HEK293 (cell line): ENCODE measurements around the gene AGAP1.

Experiments used
- CTCF ChIA-PET: fragments of 350-600 bp; formaldehyde crosslinking; extraction: SDS; loops from one replicate; lab custom pipeline; 2021; ENCODE audit warnings: antibody characterized with exemption; lab: Yijun Ruan, JAX
- POLR2A ChIA-PET: fragments of 300-600 bp; formaldehyde crosslinking; extraction: SDS; loops from one replicate; lab custom pipeline; 2020; ENCODE audit warnings: antibody characterized with exemption, inconsistent platforms; lab: Yijun Ruan, JAX
- H3K27ac ChIP-seq: fragments of 200-500 bp; sonication (Bioruptor generic); 2 replicates; pipeline ENCODE4 v1.5.1; 2014; ENCODE audit warnings: low read depth, low read length, control low read depth, inconsistent platforms; ENCODE audit errors: extremely low read depth
- H3K36me3 ChIP-seq, 2 experiments: fragments of 200-500 bp in 1 of 2; sonication (Bioruptor generic) in 1 of 2; 1 replicate in 1 of 2; 2 replicates in 1 of 2; pipeline ENCODE4 v1.5.1; 2014 to 2017; ENCODE audit warnings: inconsistent platforms in 2 of 2, low read length in 2 of 2; ENCODE audit not compliant: control insufficient read depth in 2 of 2, insufficient read depth in 1 of 2
- H3K4me1 ChIP-seq: fragments of 200-500 bp; sonication (Bioruptor generic); 2 replicates; pipeline ENCODE4 v1.5.1; 2014; ENCODE audit warnings: mild to moderate bottlenecking, low read length, inconsistent platforms; ENCODE audit not compliant: control insufficient read depth, insufficient read depth
- H3K4me3 ChIP-seq: 2 replicates; pipeline ENCODE4 v1.5.1; 2011; ENCODE audit warnings: low read depth, mild to moderate bottlenecking, control low read depth, low read length, moderate library complexity
- H3K9me3 ChIP-seq: fragments of 200-500 bp; sonication (Bioruptor generic); 2 replicates; pipeline ENCODE4 v1.5.1; 2014; ENCODE audit warnings: low read depth, low read length, inconsistent platforms; ENCODE audit not compliant: control insufficient read depth, insufficient read depth
- EGR2 ChIP-seq: fragments of 450-650 bp; formaldehyde crosslinking; IDR thresholded peaks from 2 replicates; pipeline ENCODE4 v1.5.1; 2016; ENCODE audit warnings: low read depth, missing biosample characterization, missing genetic modification characterization
- HOXA7 ChIP-seq: sonication (generic); formaldehyde crosslinking; IDR thresholded peaks from 2 replicates; pipeline ENCODE4 v1.8.1; 2022; ENCODE audit warnings: missing genetic modification reagents, borderline replicate concordance
- MEIS1 ChIP-seq: sonication (generic); formaldehyde crosslinking; IDR thresholded peaks from 2 replicates; pipeline ENCODE4 v1.8.1; 2022; ENCODE audit warnings: missing genetic modification reagents, mild to moderate bottlenecking, borderline replicate concordance
- SP7 ChIP-seq: fragments of 450-650 bp; formaldehyde crosslinking; IDR thresholded peaks from 2 replicates; pipeline ENCODE4 v1.5.1; 2016; ENCODE audit warnings: missing biosample characterization, missing genetic modification characterization
- ZBTB7A ChIP-seq: fragments of 450-650 bp; formaldehyde crosslinking; IDR thresholded peaks from 2 replicates; pipeline ENCODE4 v1.5.1; 2016; ENCODE audit warnings: low read depth, missing biosample characterization, missing genetic modification characterization
- ZFP69B ChIP-seq: fragments of 450-650 bp; formaldehyde crosslinking; IDR thresholded peaks from 2 replicates; pipeline ENCODE4 v1.5.1; 2016; ENCODE audit warnings: missing biosample characterization, missing genetic modification characterization
- ZNF157 ChIP-seq: fragments of 450-650 bp; formaldehyde crosslinking; IDR thresholded peaks from 2 replicates; pipeline ENCODE4 v1.5.1; 2016; ENCODE audit warnings: missing biosample characterization, missing genetic modification characterization
- ZNF280C ChIP-seq: fragments of 450-650 bp; formaldehyde crosslinking; IDR thresholded peaks from 2 replicates; pipeline ENCODE4 v1.5.1; 2016; ENCODE audit warnings: missing biosample characterization, missing genetic modification characterization
- ZNF302 ChIP-seq: fragments of 450-650 bp; formaldehyde crosslinking; IDR thresholded peaks from 2 replicates; pipeline ENCODE4 v1.5.1; 2016; ENCODE audit warnings: missing biosample characterization, missing genetic modification characterization, low read depth
- ZNF335 ChIP-seq: fragments of 450-650 bp; formaldehyde crosslinking; conservative IDR thresholded peaks from 2 replicates; pipeline ENCODE4 v1.5.1; 2016; ENCODE audit warnings: missing biosample characterization, missing genetic modification characterization
- ZNF350 ChIP-seq: fragments of 450-650 bp; formaldehyde crosslinking; IDR thresholded peaks from 2 replicates; pipeline ENCODE4 v1.5.0; 2017; ENCODE audit warnings: missing biosample characterization, mild to moderate bottlenecking, missing genetic modification characterization
- ZNF404 ChIP-seq: fragments of 450-650 bp; formaldehyde crosslinking; IDR thresholded peaks from 2 replicates; pipeline ENCODE4 v1.5.1; 2017; ENCODE audit warnings: missing biosample characterization, missing genetic modification characterization
- ZNF518A ChIP-seq: fragments of 450-650 bp; formaldehyde crosslinking; conservative IDR thresholded peaks from 2 replicates; pipeline ENCODE4 v1.5.1; 2016; ENCODE audit warnings: low read depth, missing biosample characterization, missing genetic modification characterization
- ZNF530 ChIP-seq: fragments of 450-650 bp; formaldehyde crosslinking; IDR thresholded peaks from 2 replicates; pipeline ENCODE4 v1.5.1; 2016; ENCODE audit warnings: low read depth, missing biosample characterization, missing genetic modification characterization
- ZNF544 ChIP-seq: fragments of 450-650 bp; formaldehyde crosslinking; IDR thresholded peaks from 2 replicates; pipeline ENCODE4 v1.5.0; 2017; ENCODE audit warnings: missing biosample characterization, missing genetic modification characterization
- ZNF664 ChIP-seq: fragments of 450-650 bp; formaldehyde crosslinking; IDR thresholded peaks from 2 replicates; pipeline ENCODE4 v1.5.1; 2016; ENCODE audit warnings: missing biosample characterization, missing genetic modification characterization
- ZNF747 ChIP-seq: fragments of 450-650 bp; formaldehyde crosslinking; IDR thresholded peaks from 2 replicates; pipeline ENCODE4 v1.5.1; 2016; ENCODE audit warnings: missing biosample characterization, missing genetic modification characterization
- ZNF76 ChIP-seq: fragments of 450-650 bp; formaldehyde crosslinking; IDR thresholded peaks from 2 replicates; pipeline ENCODE4; 2016; ENCODE audit warnings: low read depth, missing biosample characterization, missing genetic modification characterization, borderline replicate concordance
- ZNF776 ChIP-seq: fragments of 450-650 bp; formaldehyde crosslinking; IDR thresholded peaks from 2 replicates; pipeline ENCODE4 v1.5.0; 2017; ENCODE audit warnings: missing biosample characterization, missing genetic modification characterization, borderline replicate concordance
- ZNF843 ChIP-seq: fragments of 450-650 bp; formaldehyde crosslinking; IDR thresholded peaks from 2 replicates; pipeline ENCODE4 v1.5.1; 2016; ENCODE audit warnings: missing biosample characterization, missing genetic modification characterization
- TF ChIP-seq, protein P1 (sequence below): fragments of 450-650 bp; formaldehyde crosslinking; IDR thresholded peaks from 2 replicates; pipeline ENCODE4 v1.5.1; 2017; ENCODE audit warnings: missing biosample characterization, missing genetic modification characterization
- TF ChIP-seq, protein P2 (sequence below): fragments of 450-650 bp; formaldehyde crosslinking; IDR thresholded peaks from 2 replicates; pipeline ENCODE4 v1.5.0; 2017; ENCODE audit warnings: missing biosample characterization, missing genetic modification characterization, borderline replicate concordance

The AGAP1 gene

GRCh38 chr2:235709124-235709813 is 215.4 kb downstream of the AGAP1 start:
- POLR2A ChIA-PET, result no interaction called here
- no peak for TF ChIP-seq ZNF544 (tag by site-specific recombination)
- no peak for TF ChIP-seq ZNF302 (tag by site-specific recombination)
- no peak for TF ChIP-seq ZNF530
- TF ChIP-seq ZNF404 (tag by site-specific recombination), result no peak
- TF ChIP-seq ZNF157 (tag by site-specific recombination), result no peak
- TF ChIP-seq ZNF843 (tag by site-specific recombination), result no peak
- TF ChIP-seq ZNF518A (tag by site-specific recombination), result no peak
- no peak for TF ChIP-seq ZNF664 (tag by site-specific recombination)
- TF ChIP-seq, all 188 proteins: peak for 0
- Histone ChIP-seq H3K9me3 (no peaks in the 10 kb centered on the region), H3K27ac (no peak overlapping the region), H3K4me1 (no peaks in the 10 kb centered on the region), H3K36me3 (peaks cover 0 to 28% of the 10 kb centered on the region in 2 experiments; a peak in 1 of 3 replicates), H3K4me3 (no peak overlapping the region)
- CTCF ChIA-PET, result no interaction called here

DNA sequence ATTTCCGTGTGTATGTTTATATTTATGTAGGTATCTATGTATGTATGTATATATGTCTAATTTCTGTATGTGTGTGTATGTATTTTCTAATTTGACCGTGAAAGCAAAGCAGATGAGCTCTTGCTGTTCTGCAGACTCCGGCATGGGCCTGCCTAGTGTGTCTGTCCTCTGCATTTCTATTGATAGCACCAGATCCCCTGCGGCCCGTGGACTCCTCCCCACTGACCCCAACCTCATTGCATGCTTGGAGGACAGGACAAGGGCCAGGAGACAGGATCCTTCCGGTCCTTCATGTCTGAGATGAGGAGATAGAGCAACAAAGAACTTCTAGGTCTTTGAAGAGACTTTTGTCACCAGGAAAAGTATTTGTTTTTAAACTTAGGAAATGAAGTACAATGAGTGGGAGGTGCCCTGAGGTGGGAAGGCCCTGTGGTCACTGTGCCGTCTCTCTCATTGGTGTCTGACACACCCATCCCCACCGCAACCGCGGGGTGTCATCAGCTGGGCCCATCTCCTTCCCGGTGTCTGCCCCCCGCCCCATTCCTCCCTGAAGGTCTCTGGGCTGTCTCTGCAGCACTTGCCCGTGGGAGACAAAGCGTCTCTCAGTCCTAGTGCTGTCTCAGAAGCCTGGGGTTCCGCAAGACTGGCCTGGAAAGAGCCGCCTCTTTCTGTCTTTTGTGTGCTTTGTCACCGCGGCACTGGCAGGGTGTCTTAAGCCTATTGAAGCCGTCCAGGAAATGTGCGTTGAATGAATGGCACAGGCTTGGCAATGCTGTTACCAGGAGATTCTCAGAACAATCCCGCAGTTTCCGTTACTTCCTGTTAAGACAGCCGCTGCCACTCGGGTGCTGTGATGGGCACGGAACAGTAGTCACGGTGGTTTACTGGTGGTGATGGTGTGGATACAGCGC is 216.4 kb downstream of the AGAP1 start:
- no peaks in the 10 kb centered on the region for H3K9me3 ChIP-seq
- H3K4me3 ChIP-seq, result no peak overlapping the region
- TF ChIP-seq ZNF776 (tag by site-specific recombination), result no peak
- no peak for TF ChIP-seq EGR2 (tag by site-specific recombination)
- TF ChIP-seq ZNF280C (tag by site-specific recombination), result no peak
- no peak for TF ChIP-seq ZBTB7A
- TF ChIP-seq SP7 (tag by site-specific recombination), result no peak
- no peak for TF ChIP-seq ZNF350 (tag by site-specific recombination)
- TF ChIP-seq, protein P1, sequence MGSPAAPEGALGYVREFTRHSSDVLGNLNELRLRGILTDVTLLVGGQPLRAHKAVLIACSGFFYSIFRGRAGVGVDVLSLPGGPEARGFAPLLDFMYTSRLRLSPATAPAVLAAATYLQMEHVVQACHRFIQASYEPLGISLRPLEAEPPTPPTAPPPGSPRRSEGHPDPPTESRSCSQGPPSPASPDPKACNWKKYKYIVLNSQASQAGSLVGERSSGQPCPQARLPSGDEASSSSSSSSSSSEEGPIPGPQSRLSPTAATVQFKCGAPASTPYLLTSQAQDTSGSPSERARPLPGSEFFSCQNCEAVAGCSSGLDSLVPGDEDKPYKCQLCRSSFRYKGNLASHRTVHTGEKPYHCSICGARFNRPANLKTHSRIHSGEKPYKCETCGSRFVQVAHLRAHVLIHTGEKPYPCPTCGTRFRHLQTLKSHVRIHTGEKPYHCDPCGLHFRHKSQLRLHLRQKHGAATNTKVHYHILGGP (tag by site-specific recombination), result no peak
- TF ChIP-seq, protein P2, sequence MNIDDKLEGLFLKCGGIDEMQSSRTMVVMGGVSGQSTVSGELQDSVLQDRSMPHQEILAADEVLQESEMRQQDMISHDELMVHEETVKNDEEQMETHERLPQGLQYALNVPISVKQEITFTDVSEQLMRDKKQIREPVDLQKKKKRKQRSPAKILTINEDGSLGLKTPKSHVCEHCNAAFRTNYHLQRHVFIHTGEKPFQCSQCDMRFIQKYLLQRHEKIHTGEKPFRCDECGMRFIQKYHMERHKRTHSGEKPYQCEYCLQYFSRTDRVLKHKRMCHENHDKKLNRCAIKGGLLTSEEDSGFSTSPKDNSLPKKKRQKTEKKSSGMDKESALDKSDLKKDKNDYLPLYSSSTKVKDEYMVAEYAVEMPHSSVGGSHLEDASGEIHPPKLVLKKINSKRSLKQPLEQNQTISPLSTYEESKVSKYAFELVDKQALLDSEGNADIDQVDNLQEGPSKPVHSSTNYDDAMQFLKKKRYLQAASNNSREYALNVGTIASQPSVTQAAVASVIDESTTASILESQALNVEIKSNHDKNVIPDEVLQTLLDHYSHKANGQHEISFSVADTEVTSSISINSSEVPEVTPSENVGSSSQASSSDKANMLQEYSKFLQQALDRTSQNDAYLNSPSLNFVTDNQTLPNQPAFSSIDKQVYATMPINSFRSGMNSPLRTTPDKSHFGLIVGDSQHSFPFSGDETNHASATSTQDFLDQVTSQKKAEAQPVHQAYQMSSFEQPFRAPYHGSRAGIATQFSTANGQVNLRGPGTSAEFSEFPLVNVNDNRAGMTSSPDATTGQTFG (tag by site-specific recombination), result no peak
- no peak for TF ChIP-seq ZNF747 (tag by site-specific recombination)
- no peak for TF ChIP-seq ZNF76
- TF ChIP-seq HOXA7 (CRISPR knock-in tag), result no peak
- no peak for TF ChIP-seq ZNF335 (tag by site-specific recombination)
- TF ChIP-seq MEIS1, result no peak
- no peak for TF ChIP-seq ZFP69B (tag by site-specific recombination)
- no peak overlapping the region for H3K27ac ChIP-seq
- no peaks in the 10 kb centered on the region for H3K4me1 ChIP-seq
- ChIA-PET CTCF (interaction anchor here (0.6 to 0.7 kb wide), 2 partner anchors 40 to 1420 kb away, joined by 3 read pairs; no protein-coding TSS in a partner anchor), POLR2A (no interaction called here)
- H3K36me3 ChIP-seq, result peaks cover 0 to 28% of the 10 kb centered on the region in 2 experiments; a peak in 1 of 3 replicates
